Tibial nerve (tissue), 4 donors: ENCODE results near the gene CDKN2B. TPM values are rescaled to one million over a fixed set of nuclear protein-coding genes. Genes with fewer than 3 reads are reported as not detected.
A peak's percentile ranks its signal among the peaks of the same experiment; 100 is the strongest.

ENCODE experiments used
- DNase-seq, 2 donors: peaks; one replicate each; pipeline ENCODE4 v3.0.0-alpha.2; 2019; ENCODE audit warnings: low spot score in 2 of 2
- H3K27ac ChIP-seq, 4 donors: fragments of 200-600 bp; sonication (generic) in 3 of 4; one replicate each; pipeline ENCODE4 v1.5.1; 2017 to 2019; ENCODE audit warnings: mild to moderate bottlenecking in 1 of 4
- H3K27me3 ChIP-seq, 2 donors: fragments of 200-600 bp; sonication (generic) in 1 of 2; one replicate each; pipeline versions ENCODE4 v1.5.1 to v1.6.0; 2017 to 2019
- H3K36me3 ChIP-seq, 3 donors: fragments of 200-600 bp; sonication (generic); one replicate each; pipeline ENCODE4 v1.5.1; 2018 to 2019
- H3K4me1 ChIP-seq, 4 donors: fragments of 200-600 bp; sonication (generic) in 3 of 4; one replicate each; pipeline ENCODE4 v1.5.1; 2017 to 2019
- H3K4me3 ChIP-seq, 4 donors: fragments of 200-600 bp; sonication (generic) in 3 of 4; one replicate each; pipeline ENCODE4 v1.5.1; 2017 to 2019; ENCODE audit warnings: mild to moderate bottlenecking in 1 of 4, moderate library complexity in 1 of 4
- H3K9me3 ChIP-seq, 4 donors: fragments of 200-600 bp; sonication (generic) in 3 of 4; one replicate each; pipeline ENCODE4 v1.5.1; 2017 to 2019
- CTCF ChIP-seq, 5 experiments: fragments of 200-600 bp in 3 of 5; fragments of 450-650 bp in 2 of 5; sonication (generic) in 3 of 5; IDR thresholded peaks; one replicate each; pipeline ENCODE4 v1.5.1; 2016 to 2019; ENCODE audit warnings: antibody characterized with exemption in 5 of 5, mild to moderate bottlenecking in 3 of 5, moderate library complexity in 2 of 5
- EP300 ChIP-seq, 2 donors: sonication (generic); formaldehyde crosslinking; IDR thresholded peaks; one replicate each; pipeline ENCODE4 v1.6.1; 2017; ENCODE audit warnings: antibody characterized with exemption in 2 of 2, mild to moderate bottlenecking in 1 of 2
- POLR2A ChIP-seq, 2 donors: fragments of 450-650 bp; IDR thresholded peaks; one replicate each; pipeline ENCODE4 v1.6.1; 2017; ENCODE audit warnings: antibody characterized with exemption in 2 of 2, mild to moderate bottlenecking in 2 of 2, moderate library complexity in 2 of 2
- WGBS, 2 donors: methylation state at CpG; one replicate each; pipeline ENCODE4 v1.1.5; 2018; 5-methylcytosine and 5-hydroxymethylcytosine counted together
- total RNA-seq, 4 donors: library from RNA; depleted of rRNA; stranded (reverse); fragments of >200 nt; gene quantifications; one replicate each; pipeline ENCODE4 v1.1.0, GENCODE V29; 2016

Gene CDKN2B
- total RNA-seq, 4 donors from 2014 or later, result 18.2 to 33.1 (median 27.6) TPM

- Histone ChIP-seq H3K4me3 (peak overlapping the region; percentile 54 to 81 (median 62)), H3K27ac (peak overlapping the region; percentile 51 to 86 (median 82))
- 7 to 13% methylated on average over 6 to 8 of the region's 8 CpGs for WGBS, 2 donors
Observed at GRCh38 chr9:22008384-22008716, 755 bp downstream of the CDKN2B start.

GRCh38 chr9:22005702-22006606, 3.2 kb downstream of the CDKN2B start:
- Histone ChIP-seq H3K27me3 (peaks cover 0 to 27% of the 10 kb centered on the region in 2 donors), H3K4me3 (peak overlapping the region in 2 of 4 donors; percentile 7 to 13), H3K4me1 (peaks cover 0 to 33% (median 4%) of the 10 kb centered on the region in 4 donors), H3K27ac (no peak overlapping the region), H3K36me3 (peaks cover 0 to 8% (median 0%) of the 10 kb centered on the region in 3 donors), H3K9me3 (no peaks in the 10 kb centered on the region)
- DNase-seq, result no peak
- WGBS, 2 donors, result 27 to 36% methylated on average over 39 to 44 of the region's 44 CpGs
- no peak for TF ChIP-seq EP300 (IDR thresholded peaks at IDR 0.05)
- TF ChIP-seq POLR2A (IDR thresholded peaks at IDR 0.05), result no peak
- TF ChIP-seq CTCF (IDR thresholded peaks at IDR 0.05), result no peak

More at GRCh38 chr9:22008384-22008716, 755 bp downstream of the CDKN2B start:
- Histone ChIP-seq H3K4me1 (peaks cover 0 to 33% (median 4%) of the 10 kb centered on the region in 4 donors), H3K36me3 (peaks cover 0 to 8% (median 0%) of the 10 kb centered on the region in 3 donors), H3K27me3 (peaks cover 0 to 27% of the 10 kb centered on the region in 2 donors), H3K9me3 (no peaks in the 10 kb centered on the region)
- no peak for DNase-seq
- TF ChIP-seq POLR2A (IDR thresholded peaks at IDR 0.05) (no peak), EP300 (IDR thresholded peaks at IDR 0.05) (no peak), CTCF (IDR thresholded peaks at IDR 0.05) (no peak)

- no peak for DNase-seq
- peaks cover 0 to 25% (median 4%) of the 10 kb centered on the region in 4 donors for H3K4me1 ChIP-seq
- WGBS, 2 donors, result 50 to 69% methylated on average over 25 of the region's 25 CpGs
- no peak overlapping the region for H3K4me3 ChIP-seq
- TF ChIP-seq POLR2A (IDR thresholded peaks at IDR 0.05) (no peak), CTCF (IDR thresholded peaks at IDR 0.05) (no peak), EP300 (IDR thresholded peaks at IDR 0.05) (no peak)
- H3K36me3 ChIP-seq, result peaks cover 0 to 8% (median 0%) of the 10 kb centered on the region in 3 donors
- peaks cover 0 to 27% of the 10 kb centered on the region in 2 donors for H3K27me3 ChIP-seq
- no peaks in the 10 kb centered on the region for H3K9me3 ChIP-seq
- H3K27ac ChIP-seq, result no peak overlapping the region
Observed at GRCh38 chr9:22005021-22005701, 3.9 kb downstream of the CDKN2B start.

- peaks cover 0 to 10% (median 0%) of the 10 kb centered on the region in 4 donors for H3K4me1 ChIP-seq
- WGBS, 2 donors, result 42 to 67% methylated on average over 1 of the region's 1 CpG
- no peak for TF ChIP-seq CTCF (IDR thresholded peaks at IDR 0.05)
- TF ChIP-seq POLR2A (IDR thresholded peaks at IDR 0.05), result no peak
- no peak for TF ChIP-seq EP300 (IDR thresholded peaks at IDR 0.05)
- no peak for DNase-seq
- no peak overlapping the region for H3K27ac ChIP-seq
- H3K27me3 ChIP-seq, result peaks cover 0 to 25% of the 10 kb centered on the region in 2 donors
- H3K4me3 ChIP-seq, result no peak overlapping the region
- no peaks in the 10 kb centered on the region for H3K9me3 ChIP-seq
- H3K36me3 ChIP-seq, result peaks cover 0 to 8% (median 0%) of the 10 kb centered on the region in 3 donors
Observed at GRCh38 chr9:22002038-22002437, 7.1 kb downstream of the CDKN2B start.
